HG02588 (cell line): ENCODE measurements around the gene C10orf90.

Experiments
- ATAC-seq: cut with Tn5 transposase; IDR thresholded peaks from one replicate; pipeline ENCODE4 v1.9.1; 2021; ENCODE audit warnings: mild to moderate bottlenecking, moderate library complexity; ENCODE audit not compliant: unreplicated experiment

Gene C10orf90

GRCh38 chr10:126639084-126639483, 31.4 kb downstream of the C10orf90 start:
- no peak for ATAC-seq

GRCh38 chr10:126638542-126638941, 32.0 kb downstream of the C10orf90 start:
- ATAC-seq, result no peak

- no peak for ATAC-seq
Observed at GRCh38 chr10:126637501-126637900, 33.0 kb downstream of the C10orf90 start.

GRCh38 chr10:126634911-126635310, 35.6 kb downstream of the C10orf90 start:
- ATAC-seq, result no peak

GRCh38 chr10:126634347-126634746, 36.1 kb downstream of the C10orf90 start:
- no peak for ATAC-seq

GRCh38 chr10:126632705-126633104, 37.8 kb downstream of the C10orf90 start:
- ATAC-seq, result no peak

- no peak for ATAC-seq
Observed at GRCh38 chr10:126629925-126630624, 40.4 kb downstream of the C10orf90 start.

- no peak for ATAC-seq
Observed at GRCh38 chr10:126628746-126629145, 41.7 kb downstream of the C10orf90 start.

- ATAC-seq, result no peak
Observed at GRCh38 chr10:126621846-126622245, 48.6 kb downstream of the C10orf90 start.

- no peak for ATAC-seq
Observed at GRCh38 chr10:126618466-126618865, 52.0 kb downstream of the C10orf90 start.

- ATAC-seq, result no peak
Observed at GRCh38 chr10:126617733-126618132, 52.8 kb downstream of the C10orf90 start.

- ATAC-seq, result no peak
Observed at GRCh38 chr10:126617208-126617607, 53.3 kb downstream of the C10orf90 start.

- ATAC-seq, result no peak
Observed at GRCh38 chr10:126616737-126617136, 53.8 kb downstream of the C10orf90 start.

- ATAC-seq, result no peak
Observed at GRCh38 chr10:126611303-126611702, 59.2 kb downstream of the C10orf90 start.

GRCh38 chr10:126609566-126609965, 60.9 kb downstream of the C10orf90 start:
- ATAC-seq, result no peak

- no peak for ATAC-seq
Observed at GRCh38 chr10:126599949-126600682, 70.4 kb downstream of the C10orf90 start.

- ATAC-seq, result no peak
Observed at GRCh38 chr10:126598009-126598408, 72.5 kb downstream of the C10orf90 start.

GRCh38 chr10:126597211-126597610, 73.3 kb downstream of the C10orf90 start:
- ATAC-seq, result no peak

- no peak for ATAC-seq
Observed at GRCh38 chr10:126596472-126597016, 73.9 kb downstream of the C10orf90 start.

GRCh38 chr10:126595160-126595559, 75.3 kb downstream of the C10orf90 start:
- ATAC-seq, result no peak

GRCh38 chr10:126593968-126594701, 76.4 kb downstream of the C10orf90 start:
- ATAC-seq, result no peak
